ENCODE measurements around the gene PANK2. TPM values are rescaled to one million over a fixed set of nuclear protein-coding genes. Genes with fewer than 3 reads are reported as not detected.
A peak's percentile ranks its signal among the peaks of the same experiment; 100 is the strongest.
"Not testable (repeated sequence)": the region's sequence is repeated elsewhere in the genome, so short reads cannot be mapped to it uniquely, and the experiment has no call there.

The PANK2 gene
- total RNA-seq, 2 donors from 2014 or later, result 58.3 to 113 TPM

- peaks cover under 1% of the 10 kb centered on the region for H3K36me3 ChIP-seq
- DNase-seq (ENCODE audit: low spot score) (no peak), ATAC-seq (ENCODE audit: insufficient number of reproducible peaks, low FRiP score, low read depth) (no peak)
- no peak overlapping the region for H3K4me3 ChIP-seq
- no peaks in the 10 kb centered on the region for H3K27me3 ChIP-seq (replicated peaks; ENCODE audit: insufficient read depth)
- peak overlapping the region in 1 of 2 donors; percentile 26 for H3K27ac ChIP-seq
- peaks cover 60 to 89% of the 10 kb centered on the region in 2 donors for H3K4me1 ChIP-seq (ENCODE audit: control insufficient read depth in 1 of 2, low read depth in 2 of 2)
- TF ChIP-seq, protein P1, sequence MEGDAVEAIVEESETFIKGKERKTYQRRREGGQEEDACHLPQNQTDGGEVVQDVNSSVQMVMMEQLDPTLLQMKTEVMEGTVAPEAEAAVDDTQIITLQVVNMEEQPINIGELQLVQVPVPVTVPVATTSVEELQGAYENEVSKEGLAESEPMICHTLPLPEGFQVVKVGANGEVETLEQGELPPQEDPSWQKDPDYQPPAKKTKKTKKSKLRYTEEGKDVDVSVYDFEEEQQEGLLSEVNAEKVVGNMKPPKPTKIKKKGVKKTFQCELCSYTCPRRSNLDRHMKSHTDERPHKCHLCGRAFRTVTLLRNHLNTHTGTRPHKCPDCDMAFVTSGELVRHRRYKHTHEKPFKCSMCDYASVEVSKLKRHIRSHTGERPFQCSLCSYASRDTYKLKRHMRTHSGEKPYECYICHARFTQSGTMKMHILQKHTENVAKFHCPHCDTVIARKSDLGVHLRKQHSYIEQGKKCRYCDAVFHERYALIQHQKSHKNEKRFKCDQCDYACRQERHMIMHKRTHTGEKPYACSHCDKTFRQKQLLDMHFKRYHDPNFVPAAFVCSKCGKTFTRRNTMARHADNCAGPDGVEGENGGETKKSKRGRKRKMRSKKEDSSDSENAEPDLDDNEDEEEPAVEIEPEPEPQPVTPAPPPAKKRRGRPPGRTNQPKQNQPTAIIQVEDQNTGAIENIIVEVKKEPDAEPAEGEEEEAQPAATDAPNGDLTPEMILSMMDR (IDR thresholded peaks at IDR 0.05), result no peak
- H3K9me3 ChIP-seq, result no peaks in the 10 kb centered on the region
Measured at GRCh38 chr20:3904224-3904623, 15.0 kb downstream of the PANK2 start.

- Histone ChIP-seq H3K4me3 (no peak overlapping the region), H3K9me3 (no peaks in the 10 kb centered on the region), H3K36me3 (peaks cover 5% of the 10 kb centered on the region), H3K27ac (no peak overlapping the region), H3K27me3 (replicated peaks; ENCODE audit: insufficient read depth) (no peaks in the 10 kb centered on the region), H3K4me1 (ENCODE audit: control insufficient read depth in 1 of 2, low read depth in 2 of 2) (peaks cover 58 to 89% of the 10 kb centered on the region in 2 donors)
- no peak for ATAC-seq (ENCODE audit: insufficient number of reproducible peaks, low FRiP score, low read depth)
- TF ChIP-seq, protein P1 (IDR thresholded peaks at IDR 0.05), result no peak
- DNase-seq (ENCODE audit: low spot score), result no peak
Measured at GRCh38 chr20:3904857-3905256, 15.7 kb downstream of the PANK2 start.

DNA sequence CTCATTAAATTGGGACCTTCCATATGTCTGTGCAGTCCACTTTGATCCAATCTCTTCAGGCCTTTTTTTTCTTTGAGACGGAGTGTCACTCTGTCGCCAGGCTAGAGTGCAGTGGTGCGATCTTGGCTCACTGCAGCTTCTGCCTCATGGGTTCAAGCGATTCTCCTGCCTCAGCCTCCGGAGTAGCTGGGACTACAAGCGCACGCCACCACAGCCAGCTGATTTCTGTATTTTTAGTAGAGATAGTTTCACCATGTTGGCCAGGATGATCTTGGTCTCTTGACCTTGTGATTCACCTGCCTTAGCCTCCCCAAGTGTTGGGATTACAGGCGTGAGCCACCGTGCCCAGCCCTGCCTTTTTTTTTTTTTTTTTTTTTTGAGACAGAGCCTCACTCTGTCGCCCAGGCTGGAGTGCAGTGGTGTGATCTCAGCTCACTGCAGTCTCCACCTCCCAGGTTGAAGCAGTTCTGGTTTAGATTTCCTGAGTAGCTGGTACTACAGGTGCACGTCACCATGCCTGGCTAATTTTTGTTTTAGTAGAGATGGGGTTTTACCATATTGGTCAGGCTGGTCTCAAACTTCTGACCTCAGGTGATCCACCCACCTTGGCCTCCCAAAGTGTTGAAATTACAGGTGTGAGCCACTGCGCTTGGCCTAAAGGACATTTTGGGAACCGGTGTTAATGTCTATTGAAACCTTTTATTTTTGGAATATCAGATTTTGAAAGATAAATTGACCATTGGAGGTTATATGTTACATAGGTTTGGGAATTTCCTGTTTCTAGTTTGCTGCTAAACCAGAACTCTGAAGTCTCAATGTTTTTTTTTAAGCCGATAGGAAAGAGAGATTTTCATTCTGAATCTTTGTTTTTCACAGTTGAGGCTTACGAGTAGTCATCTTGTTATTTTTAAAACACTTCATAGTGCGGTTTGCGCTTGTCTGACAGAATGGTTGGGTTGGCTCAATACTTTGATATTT is 17.8 kb downstream of the PANK2 start:
- Histone ChIP-seq H3K4me3 (peak overlapping the region; percentile 18), H3K4me1 (ENCODE audit: control insufficient read depth in 1 of 2, low read depth in 2 of 2) (peaks cover 37 to 71% of the 10 kb centered on the region in 2 donors)
- DNase-seq (ENCODE audit: low spot score), result not testable (repeated sequence)

GRCh38 chr20:3908667-3909066 is 19.5 kb downstream of the PANK2 start:
- Histone ChIP-seq H3K27ac (no peak overlapping the region), H3K4me3 (no peak overlapping the region), H3K4me1 (ENCODE audit: control insufficient read depth in 1 of 2, low read depth in 2 of 2) (peaks cover 24 to 55% of the 10 kb centered on the region in 2 donors), H3K36me3 (peaks cover 27% of the 10 kb centered on the region), H3K9me3 (no peaks in the 10 kb centered on the region), H3K27me3 (replicated peaks; ENCODE audit: insufficient read depth) (no peaks in the 10 kb centered on the region)
- DNase-seq (ENCODE audit: low spot score), result no peak
- TF ChIP-seq, protein P1 (IDR thresholded peaks at IDR 0.05), result no peak
- no peak for ATAC-seq (ENCODE audit: insufficient number of reproducible peaks, low FRiP score, low read depth)

More for the DNA sequence above, 17.8 kb downstream of the PANK2 start:
- peak overlapping the region in 1 of 2 donors; percentile 29 for H3K27ac ChIP-seq
- not testable (repeated sequence) for H3K27me3 ChIP-seq (replicated peaks; ENCODE audit: insufficient read depth); H3K9me3 ChIP-seq; ATAC-seq (ENCODE audit: insufficient number of reproducible peaks, low FRiP score, low read depth)
- peaks cover 24% of the 10 kb centered on the region for H3K36me3 ChIP-seq

GRCh38 chr20:3909952-3910366 is 20.8 kb downstream of the PANK2 start:
- TF ChIP-seq, protein P1 (IDR thresholded peaks at IDR 0.05), result no peak
- Histone ChIP-seq H3K4me3 (no peak overlapping the region), H3K9me3 (no peaks in the 10 kb centered on the region), H3K27me3 (replicated peaks; ENCODE audit: insufficient read depth) (no peaks in the 10 kb centered on the region), H3K36me3 (peaks cover 33% of the 10 kb centered on the region), H3K4me1 (ENCODE audit: control insufficient read depth in 1 of 2, low read depth in 2 of 2) (peaks cover 14 to 42% of the 10 kb centered on the region in 2 donors), H3K27ac (no peak overlapping the region)
- DNase-seq (ENCODE audit: low spot score), result no peak
- no peak for ATAC-seq (ENCODE audit: insufficient number of reproducible peaks, low FRiP score, low read depth)
